Hepatocyte (in vitro differentiated cells): ENCODE measurements around the gene BCAS1. TPM values are rescaled to one million over a fixed set of nuclear protein-coding genes. Genes with fewer than 3 reads are reported as not detected.

Experiments
- DNase-seq: peaks from one replicate; pipeline ENCODE4 v3.0.0-alpha.2; 2016; ENCODE audit warnings: low spot score
- H2AFZ ChIP-seq: fragments of 200-600 bp; sonication (generic); 2 replicates; pipeline ENCODE4 v1.6.0; 2016; ENCODE audit warnings: antibody characterized with exemption, mild to moderate bottlenecking
- H3K27ac ChIP-seq: fragments of 200-600 bp; sonication (generic); 2 replicates; pipeline ENCODE4 v1.5.1; 2016; ENCODE audit warnings: mild to moderate bottlenecking
- H3K27me3 ChIP-seq: fragments of 200-600 bp; sonication (generic); 2 replicates; pipeline ENCODE4 v1.6.1; 2016
- H3K36me3 ChIP-seq: fragments of 200-600 bp; sonication (generic); replicated peaks from 2 replicates; pipeline ENCODE4 v1.5.1; 2016; ENCODE audit warnings: low read depth; ENCODE audit not compliant: insufficient read depth
- H3K4me1 ChIP-seq: fragments of 200-600 bp; sonication (generic); 2 replicates; pipeline ENCODE4 v1.5.1; 2016; ENCODE audit warnings: mild to moderate bottlenecking, moderate library complexity; ENCODE audit not compliant: insufficient read depth
- H3K4me2 ChIP-seq: fragments of 200-600 bp; sonication (generic); 2 replicates; pipeline ENCODE4 v1.6.0; 2016
- H3K4me3 ChIP-seq: fragments of 200-600 bp; sonication (generic); 2 replicates; pipeline ENCODE4 v1.5.1; 2016; ENCODE audit warnings: mild to moderate bottlenecking
- H3K79me2 ChIP-seq: fragments of 200-600 bp; sonication (generic); 2 replicates; pipeline ENCODE4 v1.6.0; 2017; ENCODE audit warnings: mild to moderate bottlenecking
- H3K9me2 ChIP-seq: fragments of 200-600 bp; sonication (generic); replicated peaks from 2 replicates; pipeline ENCODE4 v1.6.0; 2017; ENCODE audit warnings: mild to moderate bottlenecking; ENCODE audit not compliant: insufficient read depth
- H3K9me3 ChIP-seq: fragments of 200-600 bp; sonication (generic); 2 replicates; pipeline ENCODE4 v1.5.1; 2016; ENCODE audit warnings: low read depth, mild to moderate bottlenecking
- H4K20me1 ChIP-seq: fragments of 200-600 bp; sonication (generic); 2 replicates; pipeline ENCODE4 v1.6.0; 2016; ENCODE audit warnings: mild to moderate bottlenecking; ENCODE audit not compliant: insufficient read depth, poor library complexity, severe bottlenecking
- EZH2 ChIP-seq: fragments of 200-600 bp; sonication (generic); IDR thresholded peaks from 2 replicates; pipeline ENCODE4 v1.6.1; 2016; ENCODE audit warnings: antibody characterized with exemption, mild to moderate bottlenecking, borderline replicate concordance
- EZH2phosphoT487 ChIP-seq: fragments of 200-600 bp; sonication (generic); IDR thresholded peaks from one replicate; pipeline ENCODE4 v1.6.1; 2018; ENCODE audit warnings: antibody characterized with exemption, mild to moderate bottlenecking, low read depth, moderate library complexity; ENCODE audit not compliant: unreplicated experiment, severe bottlenecking
- WGBS: methylation state at CpG from one replicate; pipeline ENCODE4 v1.1.6; 2016; ENCODE audit warnings: low lambda C conversion rate; ENCODE audit errors: missing lambda C conversion rate; 5-methylcytosine and 5-hydroxymethylcytosine counted together
- polyA plus RNA-seq: library from polyadenylated mRNA; unstranded; fragments of >200 nt; fragmentation: Nextera tagmentation; extraction: Ambion mirVana; gene quantifications from 2 replicates; pipeline ENCODE4 v1.2.1, GENCODE V29; 2016
- total RNA-seq: library from RNA; depleted of rRNA; stranded (reverse); fragments of >200 nt; gene quantifications from 2 replicates; pipeline ENCODE4 v1.2.3, GENCODE V29; 2014
- TF ChIP-seq, protein P1 (sequence below): fragments of 200-600 bp; sonication (generic); IDR thresholded peaks from 2 replicates; pipeline ENCODE4 v1.5.1; 2016; ENCODE audit warnings: antibody characterized with exemption, mild to moderate bottlenecking; ENCODE audit not compliant: poor library complexity

Gene BCAS1
- total and polyA plus RNA-seq, 2 experiments from 2014 or later = 4.9 to 9.8 TPM

DNA sequence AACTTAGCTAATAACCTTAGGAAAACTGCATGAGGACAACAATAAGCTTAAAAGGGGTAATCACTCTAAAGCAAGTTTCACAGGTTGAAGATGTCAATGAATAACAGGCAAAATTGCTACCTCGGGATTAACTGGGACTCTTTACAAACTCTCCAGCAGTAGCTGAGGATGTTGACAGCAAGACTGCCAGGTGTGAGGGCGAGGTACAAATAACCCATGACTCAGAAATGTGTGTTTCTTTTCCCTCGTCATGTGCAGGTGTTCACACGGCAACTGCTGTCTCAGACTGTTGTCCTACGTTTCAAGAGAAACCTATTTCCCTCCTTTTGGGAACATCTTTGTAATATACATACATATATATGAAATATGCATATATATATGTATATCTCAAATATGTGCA, 15.9 kb downstream of the BCAS1 start:
- Histone ChIP-seq H3K27me3 (no peaks in the 10 kb centered on the region), H3K79me2 (no peaks in the 10 kb centered on the region), H3K9me2 (no peaks in the 10 kb centered on the region), H3K4me2 (no peak overlapping the region), H2AFZ (no peak overlapping the region), H3K4me1 (no peaks in the 10 kb centered on the region), H4K20me1 (no peaks in the 10 kb centered on the region), H3K9me3 (no peaks in the 10 kb centered on the region), H3K27ac (peak overlapping the region; percentile 61), H3K4me3 (no peak overlapping the region), H3K36me3 (no peaks in the 10 kb centered on the region)
- no peak for TF ChIP-seq EZH2phosphoT487
- no peak for TF ChIP-seq EZH2
- TF ChIP-seq, protein P1, sequence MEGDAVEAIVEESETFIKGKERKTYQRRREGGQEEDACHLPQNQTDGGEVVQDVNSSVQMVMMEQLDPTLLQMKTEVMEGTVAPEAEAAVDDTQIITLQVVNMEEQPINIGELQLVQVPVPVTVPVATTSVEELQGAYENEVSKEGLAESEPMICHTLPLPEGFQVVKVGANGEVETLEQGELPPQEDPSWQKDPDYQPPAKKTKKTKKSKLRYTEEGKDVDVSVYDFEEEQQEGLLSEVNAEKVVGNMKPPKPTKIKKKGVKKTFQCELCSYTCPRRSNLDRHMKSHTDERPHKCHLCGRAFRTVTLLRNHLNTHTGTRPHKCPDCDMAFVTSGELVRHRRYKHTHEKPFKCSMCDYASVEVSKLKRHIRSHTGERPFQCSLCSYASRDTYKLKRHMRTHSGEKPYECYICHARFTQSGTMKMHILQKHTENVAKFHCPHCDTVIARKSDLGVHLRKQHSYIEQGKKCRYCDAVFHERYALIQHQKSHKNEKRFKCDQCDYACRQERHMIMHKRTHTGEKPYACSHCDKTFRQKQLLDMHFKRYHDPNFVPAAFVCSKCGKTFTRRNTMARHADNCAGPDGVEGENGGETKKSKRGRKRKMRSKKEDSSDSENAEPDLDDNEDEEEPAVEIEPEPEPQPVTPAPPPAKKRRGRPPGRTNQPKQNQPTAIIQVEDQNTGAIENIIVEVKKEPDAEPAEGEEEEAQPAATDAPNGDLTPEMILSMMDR = no peak
- DNase-seq = peak; percentile 73
- 60% methylated on average over 5 of the region's 5 CpGs for WGBS

DNA sequence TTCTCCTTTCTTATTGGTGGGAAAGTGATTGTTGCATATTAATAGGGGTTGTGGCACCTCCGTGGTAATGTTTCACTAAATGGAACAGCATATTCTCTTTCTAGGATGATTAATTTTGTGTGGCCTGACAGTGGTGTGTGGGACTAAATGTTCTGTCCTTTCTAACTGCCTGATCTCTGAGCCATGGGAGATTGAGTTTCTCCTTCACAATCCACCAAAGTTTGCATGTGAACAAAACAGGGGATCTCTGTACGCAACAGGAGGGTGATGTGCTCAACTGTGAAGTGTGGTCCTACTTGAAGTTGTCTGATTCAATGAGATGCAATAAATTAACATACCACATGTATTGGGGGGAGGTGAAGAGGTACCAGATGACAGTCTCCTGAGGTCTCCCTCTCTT, 19.3 kb downstream of the BCAS1 start:
- Histone ChIP-seq H3K9me3 (no peaks in the 10 kb centered on the region), H3K4me3 (no peak overlapping the region), H3K27ac (no peak overlapping the region), H3K79me2 (no peaks in the 10 kb centered on the region), H2AFZ (no peak overlapping the region), H3K4me1 (no peaks in the 10 kb centered on the region), H3K36me3 (no peaks in the 10 kb centered on the region), H3K9me2 (no peaks in the 10 kb centered on the region), H3K4me2 (no peak overlapping the region), H3K27me3 (no peaks in the 10 kb centered on the region), H4K20me1 (no peaks in the 10 kb centered on the region)
- TF ChIP-seq EZH2 = no peak
- TF ChIP-seq, protein P1 = no peak
- TF ChIP-seq EZH2phosphoT487 = no peak
- DNase-seq = no peak
- 77% methylated on average over 2 of the region's 2 CpGs for WGBS

DNA sequence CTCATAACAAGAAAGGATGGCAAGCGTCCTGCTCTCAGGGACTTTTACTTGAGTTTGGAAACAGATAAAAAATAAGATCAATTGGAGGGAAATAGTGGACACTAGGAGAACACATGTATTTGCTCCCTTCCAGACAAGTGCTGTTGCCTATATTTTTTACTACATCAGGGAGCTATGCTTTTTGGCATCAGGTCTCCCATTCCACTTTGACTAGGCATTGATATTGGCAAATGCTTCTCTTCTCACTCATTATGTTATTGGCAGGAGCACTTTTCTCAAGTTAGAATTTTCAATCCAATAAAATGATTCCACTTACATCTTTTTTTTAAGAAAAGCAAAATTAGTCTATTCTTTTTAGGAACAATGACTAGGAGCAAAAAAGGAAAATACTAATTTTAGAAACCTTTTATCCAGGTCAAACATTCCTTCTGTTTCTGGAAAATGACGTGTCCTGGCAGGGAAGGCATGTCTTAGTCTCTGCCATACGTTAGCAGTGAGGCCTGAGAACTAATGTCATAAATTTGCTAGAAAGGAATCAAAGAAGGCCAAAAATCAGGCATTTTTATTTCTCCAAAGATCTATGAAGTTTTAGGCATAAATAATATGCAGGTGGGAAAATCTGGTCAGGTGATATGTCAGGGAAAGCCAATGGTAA, 21.4 kb downstream of the BCAS1 start:
- Histone ChIP-seq H3K4me2 (no peak overlapping the region), H2AFZ (no peak overlapping the region), H3K9me3 (no peaks in the 10 kb centered on the region), H3K27me3 (no peaks in the 10 kb centered on the region), H3K4me1 (no peaks in the 10 kb centered on the region), H3K9me2 (no peaks in the 10 kb centered on the region), H3K4me3 (no peak overlapping the region), H4K20me1 (no peaks in the 10 kb centered on the region), H3K36me3 (no peaks in the 10 kb centered on the region), H3K27ac (no peak overlapping the region), H3K79me2 (no peaks in the 10 kb centered on the region)
- no peak for DNase-seq
- TF ChIP-seq EZH2 = no peak
- TF ChIP-seq, protein P1 = no peak
- 88% methylated on average over 3 of the region's 3 CpGs for WGBS
